SK-N-MC (cell line): ENCODE measurements around the gene NEGR1.

ENCODE experiments used
- EZH2 ChIP-seq: fragments of 200-600 bp; sonication (generic); IDR thresholded peaks from one replicate; pipeline ENCODE4 v1.6.1; 2017; ENCODE audit warnings: antibody characterized with exemption
- FOXP2 ChIP-seq: optimal IDR thresholded peaks from 2 replicates; pipeline ENCODE3; 2011; ENCODE audit warnings: mild to moderate bottlenecking, moderate library complexity; ENCODE audit not compliant: insufficient read depth; ENCODE audit errors: extremely low read length, control extremely low read depth
- POLR2AphosphoS5 ChIP-seq: IDR thresholded peaks from 2 replicates; pipeline ENCODE4 v1.6.1; 2012; ENCODE audit warnings: mild to moderate bottlenecking, low read depth, low read length, borderline replicate concordance

DNA sequence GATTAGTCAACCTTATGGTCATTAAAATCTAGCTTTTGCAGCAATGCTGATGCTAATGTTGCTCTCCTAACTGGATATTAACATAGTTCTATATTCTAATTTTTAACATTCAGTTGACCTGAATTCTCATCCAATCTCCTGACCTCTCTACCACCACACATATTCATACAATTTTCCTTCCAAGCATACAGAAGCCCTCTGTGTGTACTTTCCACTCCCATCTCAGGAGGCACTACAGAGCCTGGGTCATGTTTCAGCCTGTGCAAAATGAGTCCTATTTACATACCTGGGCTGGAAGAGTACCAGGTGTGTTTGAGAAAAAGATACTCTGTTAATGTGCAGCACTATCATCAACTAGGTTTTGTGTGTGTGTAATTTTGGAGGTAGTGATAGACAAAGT, 486.3 kb downstream of the NEGR1 start:
- TF ChIP-seq EZH2 = no peak
- TF ChIP-seq POLR2AphosphoS5 = no peak
- TF ChIP-seq FOXP2 = no peak
